Muscle of back (tissue), 11 donors: ENCODE data around the gene TRAF3. TPM values are rescaled to one million over a fixed set of nuclear protein-coding genes. Genes with fewer than 3 reads are reported as not detected.

Experiments
- DNase-seq, 3 donors: peaks; one replicate each; pipeline versions ENCODE4 v3.0.0 to v3.0.0-alpha.2; 2013
- polyA plus RNA-seq, 10 donors: library from polyadenylated mRNA; unstranded; fragments of 120-200 nt; gene quantifications; one replicate each; pipeline ENCODE4 v1.2.1, GENCODE V29; 2013; ENCODE audit not compliant: insufficient read length in 10 of 10

The TRAF3 gene
- polyA plus RNA-seq, 10 donors: 10.9 to 18.9 (median 12.5) TPM

DNA sequence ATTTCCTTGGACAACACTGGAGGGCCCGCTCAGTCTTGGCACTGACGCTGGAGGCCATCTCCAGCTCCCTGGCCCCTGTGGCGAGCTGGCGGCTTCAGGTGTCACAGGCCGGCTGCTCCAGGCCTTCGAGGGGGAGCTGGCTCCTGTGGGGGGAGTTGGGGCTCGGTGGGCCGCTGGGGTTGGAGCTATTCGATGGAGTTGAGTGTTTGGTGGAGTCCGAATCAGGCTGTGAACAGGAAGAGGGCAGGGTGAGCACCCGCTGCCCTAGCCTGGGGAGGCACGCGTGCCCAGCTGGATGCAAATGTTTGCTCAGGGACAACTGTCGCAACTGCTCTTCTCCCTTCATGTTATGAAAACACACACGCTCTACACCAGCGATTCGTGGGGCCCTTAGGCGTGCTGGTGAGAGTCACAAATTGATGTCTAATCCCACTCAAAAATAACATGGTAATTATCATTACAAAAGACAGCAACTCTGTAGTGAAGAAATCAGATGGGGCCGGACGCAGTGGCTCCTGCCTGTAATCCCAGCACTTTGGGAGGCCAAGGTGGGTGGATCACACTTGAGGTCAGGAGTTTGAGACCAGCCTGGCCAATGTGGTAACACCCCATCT, 156.5 kb downstream of the TRAF3 start:
- DNase-seq: no peak

DNA sequence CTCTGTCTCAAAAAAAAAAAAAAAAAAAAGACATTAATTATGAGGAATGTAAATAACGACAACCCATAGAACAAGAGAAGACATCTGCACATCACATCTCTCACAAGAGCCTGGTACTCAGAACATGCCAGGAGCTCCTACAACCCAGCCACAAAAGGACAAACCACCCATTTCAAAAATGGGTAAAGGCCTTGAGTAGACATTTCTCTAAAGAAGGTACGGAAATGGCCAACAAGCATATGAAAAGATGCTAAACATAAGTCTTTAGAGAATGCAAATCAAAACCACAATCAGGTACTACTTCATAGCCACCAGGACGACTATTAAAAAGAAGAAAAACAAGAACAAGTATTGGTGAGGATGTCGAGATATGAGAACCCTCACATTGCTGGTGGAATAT, 158.5 kb downstream of the TRAF3 start:
- no peak for DNase-seq

DNA sequence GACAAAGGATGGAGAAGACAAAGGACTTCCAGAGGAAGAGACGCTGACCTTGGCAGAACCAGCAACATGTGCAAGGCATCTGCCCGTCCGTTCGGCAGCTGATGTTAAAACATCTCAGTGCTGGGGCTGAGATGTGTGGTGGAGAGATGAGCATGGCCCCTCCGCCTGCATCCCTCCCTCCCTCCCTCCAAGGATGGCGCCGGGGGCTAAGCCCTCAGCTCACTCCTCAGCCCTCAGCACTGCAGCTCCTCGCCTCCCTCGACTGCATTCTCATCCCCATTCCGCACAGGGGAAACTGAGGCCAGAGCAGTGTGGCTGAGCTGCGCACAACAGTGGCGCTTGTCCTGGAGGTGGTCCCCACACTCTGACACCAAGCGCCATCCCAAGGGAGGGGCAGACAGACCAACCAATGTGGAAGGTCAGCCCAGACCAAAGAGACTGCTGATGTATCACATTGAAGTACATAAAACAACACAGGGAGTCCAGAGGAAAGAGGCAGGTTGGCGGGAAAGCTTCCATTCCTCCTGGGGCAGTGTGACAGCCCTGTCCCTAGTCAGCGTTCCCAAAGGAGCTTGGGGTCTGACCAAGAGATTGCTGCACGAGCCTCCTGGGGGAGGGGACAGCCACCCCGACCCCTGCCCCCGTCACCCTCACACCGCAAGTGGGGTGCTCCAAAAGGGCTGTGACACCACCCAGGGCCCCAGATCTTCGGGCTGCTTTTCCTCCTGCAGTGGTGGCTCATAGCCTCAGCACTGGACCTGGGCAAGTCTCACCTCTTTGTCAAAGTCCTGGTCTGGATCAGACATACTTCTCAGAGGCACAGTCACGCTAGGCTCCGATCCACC, 160.3 kb downstream of the TRAF3 start:
- no peak for DNase-seq

DNA sequence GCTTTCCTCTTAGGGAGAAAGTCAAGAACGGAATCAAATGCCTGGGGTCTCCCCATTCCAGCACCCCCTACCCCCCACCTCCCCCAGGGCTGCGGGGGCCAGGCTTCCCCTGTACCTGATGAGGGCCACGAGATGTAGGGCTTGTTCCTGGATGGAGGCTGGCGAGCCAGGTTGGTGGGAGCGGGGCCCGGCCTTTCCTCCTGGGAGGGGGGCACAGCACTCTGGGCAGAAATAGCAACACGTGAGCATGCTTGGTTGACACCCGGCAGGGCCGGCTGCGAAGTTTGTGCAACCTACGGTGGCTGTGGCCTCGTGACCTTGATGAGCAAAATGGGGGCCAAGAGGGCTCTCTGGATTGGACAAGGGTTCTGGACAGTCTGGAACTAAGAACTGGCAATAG, 160.9 kb downstream of the TRAF3 start:
- no peak for DNase-seq

DNA sequence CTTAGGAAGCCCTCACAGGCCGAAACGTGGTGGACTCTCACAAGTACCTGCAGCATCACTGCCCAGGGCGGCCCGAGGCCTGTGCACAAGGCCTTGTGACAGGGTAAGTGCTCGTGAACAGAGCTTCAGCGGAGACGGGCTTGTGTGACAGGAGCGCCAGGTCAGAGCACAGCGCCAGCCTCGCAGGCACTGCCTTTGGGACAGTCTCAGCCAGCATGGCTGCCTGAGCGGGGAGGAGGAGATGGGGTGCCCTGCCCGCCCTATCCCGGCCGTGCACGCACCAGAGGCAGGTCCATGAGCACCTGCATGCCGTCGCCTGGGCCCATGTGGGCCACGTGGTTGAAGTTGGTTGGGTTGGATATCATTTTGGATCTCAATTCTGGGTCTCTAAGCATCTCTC, 162.1 kb downstream of the TRAF3 start:
- no peak for DNase-seq

DNA sequence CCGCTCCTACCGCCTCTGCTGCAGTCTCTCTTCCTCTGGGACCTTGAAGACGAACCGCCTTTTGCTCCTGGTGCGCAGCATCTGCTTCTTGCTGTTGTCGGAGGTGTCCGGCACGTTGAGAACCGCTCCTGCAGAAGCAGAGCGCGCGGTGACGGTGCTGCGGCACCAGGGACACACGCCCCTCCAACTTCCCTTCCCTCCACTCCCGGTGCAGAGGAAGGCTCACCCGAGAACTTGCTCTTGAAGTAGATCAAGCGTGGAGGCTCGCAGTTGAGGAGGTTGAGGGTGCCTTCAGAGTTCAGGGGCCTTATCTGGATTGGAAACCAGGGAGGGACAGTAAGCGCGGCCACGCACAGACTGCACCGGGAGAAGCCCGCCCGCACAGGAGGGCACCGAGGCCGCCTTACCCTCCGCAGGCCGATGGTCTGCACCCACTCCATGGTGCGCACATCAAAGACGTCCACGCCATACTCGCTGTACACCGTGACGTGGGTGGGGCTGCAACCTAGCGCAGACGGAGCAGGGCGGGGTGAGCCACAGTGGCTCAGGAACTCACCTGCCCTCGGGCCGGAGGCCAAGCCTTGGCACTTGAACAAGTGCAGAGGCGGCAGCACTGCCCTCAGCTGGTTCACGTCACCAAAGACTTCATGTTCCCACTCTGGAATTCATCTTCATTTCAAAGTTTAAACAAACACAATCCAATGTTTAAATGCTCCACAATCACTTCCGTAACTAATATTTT, 162.7 kb downstream of the TRAF3 start:
- no peak for DNase-seq

DNA sequence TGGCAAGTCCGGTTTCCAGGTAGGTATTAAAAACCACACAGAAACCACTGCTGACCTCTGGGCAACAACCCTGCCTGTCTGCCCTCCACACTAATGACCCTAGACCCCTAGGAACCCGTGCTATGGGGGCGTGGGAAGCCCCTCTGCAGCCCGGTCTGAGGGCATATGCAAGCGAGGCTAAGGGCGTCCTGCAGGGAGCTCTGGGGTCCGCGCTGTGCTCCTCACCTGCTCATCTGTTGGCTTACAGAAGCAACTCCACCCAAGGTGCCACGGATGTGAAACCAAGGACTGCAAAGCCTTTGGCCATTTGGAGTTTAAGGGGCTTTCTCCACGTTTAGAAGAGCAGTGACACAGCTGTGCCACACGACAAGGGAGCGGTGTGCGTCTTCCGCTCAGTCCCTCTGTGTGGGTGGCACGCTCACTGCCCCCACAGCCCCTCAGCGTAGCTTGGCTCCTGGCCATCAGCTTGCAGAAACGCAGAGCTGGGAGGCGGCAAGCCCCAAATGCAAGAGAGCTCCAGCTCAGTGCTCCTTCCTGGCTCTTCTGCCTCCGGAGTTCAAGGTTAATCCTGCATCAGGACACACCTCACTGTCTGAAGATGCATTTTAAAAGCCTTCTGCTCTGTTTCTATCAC, 163.6 kb downstream of the TRAF3 start:
- no peak for DNase-seq

DNA sequence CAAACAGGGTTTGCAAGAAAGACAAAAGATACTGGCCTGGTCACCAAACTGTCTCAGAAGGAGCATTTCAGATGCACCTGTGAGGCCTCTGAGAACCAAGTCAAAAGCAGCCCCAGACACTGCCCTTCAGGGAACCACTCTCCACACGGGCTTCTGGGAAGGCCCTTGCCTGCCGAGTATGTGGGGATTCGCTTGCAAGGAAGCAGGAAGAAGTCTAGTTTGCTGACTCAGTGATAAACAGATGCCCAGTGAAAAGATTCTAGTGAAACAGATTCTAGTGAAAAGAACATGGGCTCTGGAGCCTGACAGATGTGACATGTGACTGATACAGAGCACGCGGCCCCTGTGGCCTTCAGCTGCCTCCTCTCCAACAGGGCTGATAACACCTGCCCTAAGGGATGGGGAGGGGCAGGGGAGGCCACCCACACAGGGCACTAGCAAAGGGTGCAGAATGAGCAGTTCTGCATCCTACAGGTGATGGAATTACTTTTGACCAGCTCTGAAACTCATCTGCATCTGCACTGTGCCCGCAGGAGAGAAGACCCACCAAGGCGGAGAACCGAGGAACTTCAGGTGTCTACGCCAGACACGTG, 164.3 kb downstream of the TRAF3 start:
- DNase-seq: no peak

DNA sequence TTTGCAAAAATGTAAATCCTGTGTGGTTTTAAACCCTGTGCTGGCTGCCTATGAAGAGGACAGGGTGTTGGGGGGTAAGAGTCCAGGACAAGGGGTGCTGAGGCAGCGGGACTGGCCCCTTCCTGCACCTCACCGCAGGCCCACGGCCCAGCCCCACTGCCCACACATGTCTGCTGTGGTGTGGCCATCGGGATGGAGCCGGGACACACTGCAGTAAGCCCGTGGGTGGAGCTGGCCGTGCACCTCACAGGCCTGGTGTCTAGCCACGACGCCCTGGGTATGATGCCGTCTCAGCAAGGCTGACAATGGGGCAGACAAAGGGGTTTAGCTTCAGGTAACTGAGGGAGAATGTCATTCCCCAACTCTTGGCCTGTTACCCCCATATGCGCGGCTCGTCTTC, 164.8 kb downstream of the TRAF3 start:
- no peak for DNase-seq

DNA sequence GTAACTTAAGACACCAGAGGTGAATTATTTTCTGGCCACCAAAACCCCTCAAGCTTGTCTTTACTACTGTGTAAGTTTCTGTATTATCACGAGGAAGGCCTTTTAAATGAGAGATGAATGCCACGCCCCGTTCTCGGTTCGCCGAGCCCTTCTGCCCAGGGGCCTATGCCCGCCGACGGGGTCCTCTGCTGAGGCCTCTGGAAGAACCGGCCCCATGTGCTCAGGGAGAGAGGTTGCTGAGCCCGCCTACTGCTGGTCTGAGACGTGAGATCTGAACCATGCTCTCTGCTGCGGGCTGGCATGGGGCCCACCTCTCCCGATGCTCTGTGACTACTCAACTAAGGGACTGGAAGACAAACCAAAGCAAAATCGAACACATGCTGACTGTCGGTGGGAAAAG, 166.2 kb downstream of the TRAF3 start:
- no peak for DNase-seq

DNA sequence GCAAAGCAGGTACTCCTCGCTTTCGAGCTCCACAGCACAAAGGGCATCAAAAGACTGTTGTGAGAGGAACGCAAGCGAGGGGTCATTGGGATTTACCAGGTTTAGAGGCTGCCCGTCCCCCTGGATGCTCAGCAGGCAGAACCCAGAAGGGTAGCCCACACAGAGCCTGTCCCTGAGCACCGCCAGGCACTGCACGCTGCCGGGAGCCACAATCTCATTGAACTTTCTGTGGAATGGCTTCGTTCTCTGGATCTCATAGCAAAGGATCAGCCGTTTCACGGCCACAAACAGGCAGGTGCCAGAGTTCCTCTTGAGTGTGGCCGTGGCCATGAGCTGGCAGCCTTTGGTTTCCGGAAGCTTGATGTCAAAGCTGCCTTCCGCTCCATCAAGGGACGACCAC, 166.7 kb downstream of the TRAF3 start:
- DNase-seq: no peak

DNA sequence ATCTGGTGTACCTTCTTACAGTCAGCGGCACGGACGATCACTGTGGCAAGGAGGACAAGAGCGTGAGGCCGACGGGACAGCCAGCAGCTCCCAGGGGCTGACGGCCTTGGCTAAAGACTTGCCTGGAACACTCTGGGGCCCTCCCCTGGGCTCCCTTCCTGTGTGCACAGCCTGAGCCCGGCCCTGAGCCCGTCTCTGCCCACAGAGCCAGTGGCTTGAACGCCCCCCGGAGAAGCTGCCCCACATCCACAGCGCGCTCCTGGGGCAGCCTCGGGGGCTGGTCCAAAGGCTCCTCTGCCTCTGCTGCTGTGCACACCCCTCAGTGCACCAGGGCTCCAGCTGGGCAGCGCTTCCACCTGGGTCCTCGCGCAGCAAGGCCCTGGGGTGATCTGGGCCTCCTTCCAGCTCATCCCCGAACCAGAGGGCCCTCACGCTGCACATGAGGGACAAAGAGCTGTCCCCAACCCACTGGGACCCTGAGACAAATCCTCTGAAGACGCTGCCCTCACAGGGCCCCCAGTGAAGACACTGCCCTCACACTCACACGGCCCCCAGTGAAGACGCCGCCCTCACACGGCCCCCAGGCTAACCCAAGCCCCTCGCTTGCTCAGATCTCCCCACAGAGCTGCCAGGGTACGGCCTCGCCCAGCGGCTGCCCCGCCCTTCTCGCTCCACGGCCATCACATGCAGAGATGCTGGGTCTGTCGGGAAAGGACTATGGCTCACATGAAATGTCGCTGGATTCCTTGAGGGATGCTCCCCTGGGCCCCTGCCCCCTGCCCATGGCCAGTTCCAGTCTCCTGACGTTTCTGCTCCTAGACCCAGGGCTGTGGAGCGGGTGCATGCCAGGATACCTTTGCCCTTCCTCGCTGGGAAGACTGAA, 167.4 kb downstream of the TRAF3 start:
- no peak for DNase-seq

DNA sequence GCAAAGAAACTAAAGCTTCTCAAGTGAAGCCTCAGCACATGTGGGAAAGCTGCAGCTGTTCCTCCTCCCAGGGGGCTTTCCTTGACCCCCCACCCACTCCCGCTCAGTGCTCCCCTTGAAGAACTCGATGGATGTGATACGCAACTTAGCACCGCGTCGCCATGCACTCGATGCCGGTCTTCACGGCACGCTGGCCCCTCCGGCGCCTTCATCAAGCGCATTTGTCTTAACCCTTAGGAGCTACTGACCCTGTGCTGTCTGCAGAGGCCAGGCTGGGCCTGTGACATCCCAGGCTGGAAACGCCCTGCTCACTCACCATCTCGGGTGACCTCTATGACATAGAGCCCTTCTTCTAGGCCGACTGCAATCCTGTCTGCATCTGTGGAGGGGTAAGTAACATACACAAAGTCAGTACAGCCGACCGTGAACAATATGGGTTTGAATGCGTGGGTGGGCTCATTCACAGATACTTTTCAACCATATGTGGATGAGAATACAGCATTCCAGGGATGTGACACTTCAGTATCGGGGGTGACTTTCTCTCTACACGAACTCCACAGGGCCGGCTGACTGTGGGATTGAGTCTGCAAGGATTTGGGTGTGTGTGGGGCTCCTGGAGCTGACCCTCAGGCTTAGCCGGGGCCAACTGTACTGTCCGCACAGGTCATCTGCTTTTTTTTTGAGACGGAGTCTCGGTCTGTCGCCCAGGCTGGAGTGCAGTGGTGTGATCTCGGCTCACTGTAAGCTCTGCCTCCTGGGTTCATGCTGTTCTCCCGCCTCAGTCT, 168.3 kb downstream of the TRAF3 start:
- no peak for DNase-seq

DNA sequence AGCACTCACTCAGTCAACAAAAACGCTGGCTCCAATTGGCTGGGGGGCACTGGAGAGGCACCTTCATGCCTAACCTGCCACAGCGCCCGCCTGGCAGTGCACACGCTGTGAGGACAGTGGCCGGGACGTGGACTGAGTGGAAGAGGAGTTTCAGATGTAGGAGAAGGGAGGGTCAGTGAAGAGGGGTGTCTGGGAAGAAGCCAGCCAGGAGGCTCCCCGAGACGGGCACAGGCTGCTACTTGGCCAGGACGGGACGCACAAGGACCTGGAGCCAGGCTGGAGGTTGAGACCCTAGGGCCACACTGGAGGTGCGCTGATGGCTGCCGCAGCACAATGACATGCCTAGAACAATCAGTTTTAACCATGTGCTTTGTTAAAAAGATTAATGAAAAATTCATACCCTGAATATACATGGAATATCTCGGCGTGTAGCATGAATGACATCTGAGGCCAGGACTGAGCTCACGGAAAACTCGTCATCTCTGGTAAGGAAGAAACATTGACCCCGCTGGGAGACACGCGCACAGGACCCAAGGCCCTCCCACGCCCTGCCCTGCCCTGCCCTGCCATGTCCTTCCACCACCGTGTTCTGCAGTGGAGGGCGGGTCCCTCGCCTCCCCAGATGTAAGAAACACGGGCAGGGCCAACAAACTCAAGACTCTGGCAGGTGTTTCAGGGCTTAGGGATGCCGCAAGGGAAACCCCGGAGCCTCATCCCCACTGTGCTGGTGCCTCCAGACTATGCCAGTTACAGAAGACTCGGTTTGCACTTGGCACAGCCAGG, 170.3 kb downstream of the TRAF3 start:
- DNase-seq: no peak

DNA sequence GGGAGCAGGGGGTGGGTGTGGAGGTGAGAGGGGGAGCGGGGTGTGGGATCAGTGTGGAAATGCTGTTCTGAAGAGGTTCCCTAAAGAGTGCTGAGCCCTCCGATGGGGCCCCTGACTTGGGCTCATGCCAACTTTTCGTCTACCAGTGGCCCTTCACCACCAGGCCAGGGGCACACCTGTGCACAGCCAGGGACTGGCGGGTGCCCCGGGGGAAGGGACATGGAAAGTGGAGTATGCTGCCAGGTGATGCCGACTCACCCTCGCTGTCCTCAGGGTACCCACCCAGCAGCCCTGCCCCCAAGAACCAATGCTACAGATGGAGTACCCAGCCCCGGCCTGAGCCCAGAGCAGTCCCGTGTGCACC, 171.4 kb downstream of the TRAF3 start:
- no peak for DNase-seq

DNA sequence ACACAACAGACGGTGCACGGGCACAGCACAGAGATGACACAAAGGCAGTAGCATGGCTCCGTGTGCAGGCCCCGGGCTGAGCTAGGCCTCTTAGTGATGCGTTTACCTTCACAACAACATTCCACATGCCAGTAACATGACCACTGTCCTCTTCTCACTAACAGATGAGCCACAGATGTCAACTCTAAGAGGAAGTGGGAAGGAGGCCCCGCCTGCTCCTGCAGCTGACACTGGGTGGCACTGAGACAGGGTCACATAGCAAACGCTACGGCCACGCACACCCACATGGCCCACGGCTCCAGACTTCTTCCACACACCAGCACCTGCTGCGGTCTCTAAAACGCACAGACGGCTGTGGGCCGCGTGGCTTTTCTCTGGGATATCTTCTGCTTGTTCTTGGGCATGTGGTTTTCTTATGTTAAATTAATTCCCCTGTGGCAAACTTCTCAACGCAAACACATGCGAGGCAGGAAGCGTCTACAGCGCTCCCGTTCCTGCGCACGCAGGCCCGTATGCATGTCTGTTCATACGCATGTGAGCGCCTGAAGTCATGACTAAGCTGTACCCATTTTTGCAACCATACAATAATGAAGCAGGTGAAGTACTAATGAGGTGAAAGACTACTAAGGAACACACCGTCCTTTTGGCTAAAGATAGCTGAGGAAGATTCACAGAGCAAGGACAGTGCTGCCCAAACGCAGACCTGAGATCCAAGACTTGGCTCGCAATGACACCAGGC, 172.0 kb downstream of the TRAF3 start:
- peak; percentile 53 to 63 (median 63) for DNase-seq

DNA sequence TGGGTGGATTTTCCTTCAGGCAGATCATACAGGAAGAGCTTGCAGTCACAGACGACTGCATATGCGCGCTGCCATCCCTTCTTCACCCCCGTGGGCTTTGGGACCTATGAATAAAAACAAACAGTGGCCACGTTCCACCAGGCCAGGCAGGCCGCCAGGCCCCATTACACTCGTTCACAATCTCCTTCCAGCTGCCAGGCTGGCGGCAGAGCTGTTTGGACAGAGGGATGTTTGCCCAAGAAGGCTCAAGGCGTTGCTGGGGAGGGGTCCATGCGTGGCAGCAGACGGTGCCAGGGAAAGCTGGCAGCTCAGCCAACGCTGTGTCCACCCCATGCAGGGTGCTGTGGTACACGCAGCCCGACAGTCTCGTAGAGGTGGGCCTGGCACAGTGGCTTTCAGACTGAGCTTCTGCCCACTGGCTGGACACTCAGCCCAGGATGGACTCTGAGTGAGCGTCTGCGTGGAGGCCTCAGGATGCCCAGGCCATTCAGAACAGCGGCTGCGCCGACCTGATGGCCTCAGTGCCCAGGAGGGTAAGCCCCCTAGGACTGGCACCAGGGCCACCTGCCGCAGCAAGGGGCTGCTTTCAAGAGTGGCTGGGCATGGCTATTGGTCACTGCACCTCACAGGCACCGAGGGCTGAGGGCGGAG, 172.7 kb downstream of the TRAF3 start:
- peak in 1 of 3 donors; percentile 58 for DNase-seq

DNA sequence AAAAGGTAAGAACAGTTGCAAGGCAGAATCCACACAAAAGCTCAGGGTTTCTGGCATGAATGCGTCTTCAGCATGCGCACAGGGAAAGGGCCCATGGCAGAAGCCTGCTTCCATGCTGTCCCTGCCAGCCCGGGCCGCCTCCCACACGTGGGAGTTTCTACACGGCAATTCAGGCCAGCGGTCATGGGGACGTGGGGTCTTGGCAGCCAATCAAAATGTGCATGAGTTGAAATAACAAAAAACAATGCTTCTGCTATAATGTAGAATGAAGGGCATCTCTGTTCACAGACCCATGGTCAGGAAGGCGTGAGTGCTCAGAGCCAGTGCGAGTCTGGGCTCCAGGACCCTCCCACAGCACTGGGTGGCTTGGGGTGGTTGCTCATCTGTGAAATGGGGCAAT, 173.8 kb downstream of the TRAF3 start:
- DNase-seq: no peak
